ENCODE measurements around the gene ABCA13. TPM values are rescaled to one million over a fixed set of nuclear protein-coding genes. Genes with fewer than 3 reads are reported as not detected.

Gene ABCA13
- total RNA-seq, 1 donor from 2014 or later, result 0.12 TPM

- TF ChIP-seq CTCF (IDR thresholded peaks at IDR 0.05; ENCODE audit: unreplicated experiment), result no peak
- H3K4me3 Mint-ChIP-seq (ENCODE audit: low read depth), result no peak overlapping the region
- H3K4me1 Mint-ChIP-seq (ENCODE audit: low read depth), result peaks cover 3% of the 10 kb centered on the region
- H3K27me3 Mint-ChIP-seq, result no peaks in the 10 kb centered on the region
- peaks cover under 1% of the 10 kb centered on the region for H3K9me3 Mint-ChIP-seq (ENCODE audit: low read depth)
- no peak for DNase-seq (ENCODE audit: low spot score, unreplicated experiment)
- no peak overlapping the region for H3K27ac Mint-ChIP-seq
- no peaks in the 10 kb centered on the region for H3K36me3 Mint-ChIP-seq (ENCODE audit: insufficient read depth)
Observed at GRCh38 chr7:48473205-48473865, 302.1 kb downstream of the ABCA13 start.

- Mint-ChIP-seq H3K4me3 (ENCODE audit: low read depth) (no peak overlapping the region), H3K36me3 (ENCODE audit: insufficient read depth) (peaks cover 2% of the 10 kb centered on the region), H3K9me3 (ENCODE audit: low read depth) (peaks cover 17% of the 10 kb centered on the region), H3K27ac (no peak overlapping the region), H3K27me3 (no peaks in the 10 kb centered on the region), H3K4me1 (ENCODE audit: low read depth) (no peaks in the 10 kb centered on the region)
- TF ChIP-seq CTCF (IDR thresholded peaks at IDR 0.05; ENCODE audit: unreplicated experiment), result no peak
- DNase-seq (ENCODE audit: low spot score, unreplicated experiment), result no peak
Observed at GRCh38 chr7:48481235-48481634, 310.0 kb downstream of the ABCA13 start.

GRCh38 chr7:48497521-48497920 is 326.3 kb downstream of the ABCA13 start:
- H3K27me3 Mint-ChIP-seq, result no peaks in the 10 kb centered on the region
- H3K9me3 Mint-ChIP-seq (ENCODE audit: low read depth), result no peaks in the 10 kb centered on the region
- no peaks in the 10 kb centered on the region for H3K36me3 Mint-ChIP-seq (ENCODE audit: insufficient read depth)
- H3K4me1 Mint-ChIP-seq (ENCODE audit: low read depth), result peaks cover 4% of the 10 kb centered on the region
- no peak overlapping the region for H3K27ac Mint-ChIP-seq
- DNase-seq (ENCODE audit: low spot score, unreplicated experiment), result no peak
- TF ChIP-seq CTCF (IDR thresholded peaks at IDR 0.05; ENCODE audit: unreplicated experiment), result no peak
- H3K4me3 Mint-ChIP-seq (ENCODE audit: low read depth), result no peak overlapping the region

GRCh38 chr7:48502021-48502420 is 330.8 kb downstream of the ABCA13 start:
- TF ChIP-seq CTCF (IDR thresholded peaks at IDR 0.05; ENCODE audit: unreplicated experiment), result no peak
- Mint-ChIP-seq H3K27me3 (no peaks in the 10 kb centered on the region), H3K27ac (no peak overlapping the region), H3K4me3 (ENCODE audit: low read depth) (no peak overlapping the region), H3K9me3 (ENCODE audit: low read depth) (no peaks in the 10 kb centered on the region), H3K4me1 (ENCODE audit: low read depth) (no peaks in the 10 kb centered on the region), H3K36me3 (ENCODE audit: insufficient read depth) (no peaks in the 10 kb centered on the region)
- DNase-seq (ENCODE audit: low spot score, unreplicated experiment), result no peak

- DNase-seq (ENCODE audit: low spot score, unreplicated experiment), result no peak
- no peak overlapping the region for H3K27ac Mint-ChIP-seq
- no peaks in the 10 kb centered on the region for H3K9me3 Mint-ChIP-seq (ENCODE audit: low read depth)
- no peaks in the 10 kb centered on the region for H3K4me1 Mint-ChIP-seq (ENCODE audit: low read depth)
- TF ChIP-seq CTCF (IDR thresholded peaks at IDR 0.05; ENCODE audit: unreplicated experiment), result no peak
- no peak overlapping the region for H3K4me3 Mint-ChIP-seq (ENCODE audit: low read depth)
- peaks cover 2% of the 10 kb centered on the region for H3K27me3 Mint-ChIP-seq
- H3K36me3 Mint-ChIP-seq (ENCODE audit: insufficient read depth), result no peaks in the 10 kb centered on the region
Observed at GRCh38 chr7:48505051-48505450, 333.8 kb downstream of the ABCA13 start.
